22Rv1 (cell line): ENCODE measurements around the gene MCM9.

Experiments used
- CTCF ChIP-seq: fragments of 450-650 bp; IDR thresholded peaks from 2 replicates; pipeline ENCODE4 v1.5.1; 2017; ENCODE audit warnings: mild to moderate bottlenecking
- ZFX ChIP-seq: fragments of 450-650 bp; IDR thresholded peaks from 2 replicates; pipeline ENCODE4 v1.6.1; 2017; ENCODE audit warnings: antibody characterized with exemption, borderline replicate concordance

DNA sequence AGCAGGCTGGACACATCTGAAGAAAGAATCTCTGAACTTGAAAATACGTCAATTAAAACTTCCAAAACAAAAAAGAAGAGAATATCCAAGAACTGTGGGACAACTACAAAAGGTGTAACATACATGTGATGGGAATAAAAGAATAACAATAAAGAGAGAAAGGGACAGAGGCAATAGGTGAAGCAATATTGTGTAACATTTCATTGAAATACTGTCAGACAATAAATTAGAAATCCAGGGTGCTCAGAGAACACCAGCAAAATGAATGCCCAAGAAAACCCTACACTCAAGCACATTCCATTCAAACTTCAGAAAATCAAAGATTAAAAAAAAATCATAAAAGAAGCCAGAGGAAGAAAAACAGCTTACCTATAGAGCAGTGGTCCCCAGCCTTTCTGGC, 74.6 kb downstream of the MCM9 start:
- no peak for TF ChIP-seq CTCF
- no peak for TF ChIP-seq ZFX
